HEK293T (cell line): ENCODE measurements around the gene INAFM1.

ENCODE experiments used
- FOXK2 ChIP-seq: fragments of 450-650 bp; IDR thresholded peaks from 2 replicates; pipeline ENCODE4 v1.6.1; 2016; ENCODE audit warnings: mild to moderate bottlenecking
- FOXM1 ChIP-seq: fragments of 450-650 bp; IDR thresholded peaks from 2 replicates; pipeline ENCODE4 v1.6.1; 2017; ENCODE audit warnings: mild to moderate bottlenecking, borderline replicate concordance
- L3MBTL2 ChIP-seq: fragments of 450-650 bp; conservative IDR thresholded peaks from 2 replicates; pipeline ENCODE4 v1.6.1; 2016; ENCODE audit warnings: mild to moderate bottlenecking
- LEF1 ChIP-seq: fragments of 450-650 bp; IDR thresholded peaks from 2 replicates; pipeline ENCODE4 v1.6.1; 2017; ENCODE audit warnings: mild to moderate bottlenecking, borderline replicate concordance
- TARDBP ChIP-seq: fragments of 450-650 bp; IDR thresholded peaks from 2 replicates; pipeline ENCODE4 v1.6.1; 2016

DNA sequence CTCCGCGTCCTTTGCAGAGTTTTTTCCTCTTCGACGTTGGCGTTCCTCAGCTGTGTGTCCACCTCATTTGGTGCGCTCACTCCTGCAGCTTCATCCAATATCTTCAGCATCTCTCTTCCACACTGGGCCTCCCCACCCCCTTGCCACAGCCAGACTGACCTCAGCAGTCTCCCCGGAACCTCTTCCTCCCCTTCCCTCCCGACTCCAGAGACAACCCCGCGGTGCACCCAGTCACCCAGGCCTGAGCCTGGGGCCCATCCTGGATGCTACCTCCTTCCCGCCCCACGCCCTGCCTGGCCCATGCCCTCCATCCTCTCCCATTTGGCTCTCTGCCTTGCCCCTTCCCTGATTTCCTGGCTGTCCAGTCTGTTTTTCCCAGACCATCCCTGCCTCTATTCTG lies 49.2 kb downstream of the INAFM1 start:
- TF ChIP-seq FOXK2 (no peak), FOXM1 (no peak), LEF1 (no peak), L3MBTL2 (no peak), TARDBP (no peak)
